AG04450 (cell line): Measurements from ENCODE around the gene PLEKHA6. TPM values are rescaled to one million over a fixed set of nuclear protein-coding genes. Genes with fewer than 3 reads are reported as not detected.

ENCODE experiments used
- CTCF ChIA-PET: fragments of 300-600, 350-600 bp; formaldehyde crosslinking; extraction: SDS; loops from one replicate; lab custom pipeline; 2022; ENCODE audit warnings: antibody characterized with exemption, inconsistent platforms; lab: Charles Lee
- POLR2A ChIA-PET: fragments of 350-600 bp; formaldehyde crosslinking; extraction: SDS; loops from one replicate; lab custom pipeline; 2021; ENCODE audit warnings: antibody characterized with exemption, inconsistent platforms; lab: Yijun Ruan, JAX
- DNase-seq: peaks from one replicate; pipeline ENCODE4 v3.0.0-alpha.2; 2011; ENCODE audit warnings: low read depth, low spot score
- H3K27ac ChIP-seq: one replicate; pipeline ENCODE4 v1.5.1; 2012; ENCODE audit warnings: low read depth, low read length, control low read depth
- H3K27me3 ChIP-seq: one replicate; pipeline ENCODE4 v1.6.0; 2012; ENCODE audit warnings: low read length; ENCODE audit not compliant: control insufficient read depth, insufficient read depth
- H3K4me3 ChIP-seq: 2 replicates; pipeline ENCODE4 v1.5.1; 2011; ENCODE audit warnings: mild to moderate bottlenecking, low read depth, low read length, control low read depth
- H3K9me3 ChIP-seq: 2 replicates; pipeline ENCODE4 v1.5.1; 2012; ENCODE audit warnings: low read length; ENCODE audit not compliant: control insufficient read depth, insufficient read depth
- CTCF ChIP-seq: IDR thresholded peaks from 2 replicates; pipeline ENCODE4 v1.5.1; 2011; ENCODE audit warnings: low read depth, low read length, control low read depth, inconsistent platforms
- polyA plus RNA-seq: library from polyadenylated mRNA; depleted of rRNA; stranded (reverse); fragments of >200 nt; gene quantifications from 2 replicates; pipeline ENCODE4 v1.2.3, GENCODE V29; 2011

Gene PLEKHA6
- polyA plus RNA-seq, 1 experiment = 6.8 TPM

DNA sequence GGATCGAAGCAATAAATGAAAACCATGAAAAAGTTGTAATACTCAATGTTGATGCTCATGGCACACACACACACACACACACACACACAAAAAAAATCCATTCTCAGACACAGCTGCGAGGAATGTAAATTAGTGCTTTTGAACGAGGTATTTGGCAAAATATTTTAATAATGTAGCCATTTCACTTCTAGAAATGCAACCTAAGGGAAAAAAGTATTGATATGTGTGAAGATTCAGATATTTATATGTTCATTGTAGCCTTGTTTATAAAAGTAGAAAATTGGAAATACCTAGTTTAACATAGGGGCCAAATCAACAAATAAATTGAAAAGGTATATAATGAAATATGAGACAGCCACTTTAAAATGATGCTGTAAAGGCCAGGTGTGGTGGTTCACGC, 3.8 kb downstream of the PLEKHA6 start:
- CTCF ChIA-PET = interaction anchor here (0.9 to 2.0 kb wide), 2 partner anchors 8 to 28 kb away, joined by 3 to 10 read pairs; no protein-coding TSS in a partner anchor
- no peaks in the 10 kb centered on the region for H3K27me3 ChIP-seq
- no peaks in the 10 kb centered on the region for H3K9me3 ChIP-seq
- POLR2A ChIA-PET = no interaction called here
- no peak for DNase-seq
- no peak overlapping the region for H3K27ac ChIP-seq
- no peak overlapping the region for H3K4me3 ChIP-seq
- TF ChIP-seq CTCF = no peak

- CTCF ChIA-PET = interaction anchor here (1.4 to 2.0 kb wide), 6 partner anchors 9 to 226 kb away, joined by 3 to 10 read pairs (median 6); partner anchors contain the start of gene GOLT1A
- POLR2A ChIA-PET = interaction anchor here (1.0 kb wide), 1 partner anchor 58 kb away, joined by 3 read pairs; no protein-coding TSS in a partner anchor
- no peak for TF ChIP-seq CTCF
Observed at GRCh38 chr1:204354579-204354978, 5.2 kb downstream of the PLEKHA6 start.

DNA sequence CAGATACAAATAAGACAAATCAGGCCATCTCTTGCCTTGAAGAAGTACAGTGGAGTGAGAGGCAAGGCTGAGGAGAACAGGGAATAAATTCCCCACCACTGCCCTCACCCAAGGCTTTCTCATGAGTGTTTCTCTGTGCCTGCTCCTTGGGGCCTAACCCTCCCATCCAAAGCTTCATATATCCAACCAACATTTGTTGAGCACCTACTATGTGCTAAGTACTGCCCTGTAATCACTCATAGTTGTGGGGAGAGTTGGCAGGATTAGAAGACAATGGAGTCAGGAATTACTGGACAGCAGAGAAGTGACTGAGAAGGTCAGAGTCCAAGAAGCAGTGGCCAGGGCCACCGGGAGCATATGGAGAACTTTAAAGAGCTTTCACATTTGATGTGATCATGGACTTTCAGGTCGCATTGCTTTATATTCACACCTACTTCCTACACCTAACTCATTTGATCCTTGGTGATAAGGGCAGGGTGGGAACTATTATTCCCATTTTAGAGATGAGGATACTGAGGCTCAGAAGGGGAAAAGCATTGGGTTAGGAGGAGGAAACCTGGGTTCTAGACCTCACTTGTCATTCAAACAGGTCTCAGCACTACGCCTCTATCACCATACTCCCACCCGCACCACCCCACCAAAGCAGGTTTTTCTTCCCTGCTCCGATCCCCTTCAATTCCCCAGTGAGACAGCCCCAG, 6.4 kb downstream of the PLEKHA6 start:
- CTCF ChIA-PET = interaction anchor here (1.2 to 2.0 kb wide), 5 partner anchors 95 to 225 kb away, joined by 3 to 8 read pairs (median 5); partner anchors contain the start of gene GOLT1A
- H3K9me3 ChIP-seq = no peaks in the 10 kb centered on the region
- POLR2A ChIA-PET = interaction anchor here (1.0 kb wide), 1 partner anchor 57 kb away, joined by 3 read pairs; no protein-coding TSS in a partner anchor
- H3K4me3 ChIP-seq = no peak overlapping the region
- DNase-seq = no peak
- H3K27ac ChIP-seq = no peak overlapping the region
- no peaks in the 10 kb centered on the region for H3K27me3 ChIP-seq
- TF ChIP-seq CTCF = no peak

More at GRCh38 chr1:204354579-204354978, 5.2 kb downstream of the PLEKHA6 start:
- Histone ChIP-seq H3K4me3 (no peak overlapping the region), H3K9me3 (no peaks in the 10 kb centered on the region), H3K27ac (no peak overlapping the region), H3K27me3 (no peaks in the 10 kb centered on the region)
- DNase-seq = no peak

DNA sequence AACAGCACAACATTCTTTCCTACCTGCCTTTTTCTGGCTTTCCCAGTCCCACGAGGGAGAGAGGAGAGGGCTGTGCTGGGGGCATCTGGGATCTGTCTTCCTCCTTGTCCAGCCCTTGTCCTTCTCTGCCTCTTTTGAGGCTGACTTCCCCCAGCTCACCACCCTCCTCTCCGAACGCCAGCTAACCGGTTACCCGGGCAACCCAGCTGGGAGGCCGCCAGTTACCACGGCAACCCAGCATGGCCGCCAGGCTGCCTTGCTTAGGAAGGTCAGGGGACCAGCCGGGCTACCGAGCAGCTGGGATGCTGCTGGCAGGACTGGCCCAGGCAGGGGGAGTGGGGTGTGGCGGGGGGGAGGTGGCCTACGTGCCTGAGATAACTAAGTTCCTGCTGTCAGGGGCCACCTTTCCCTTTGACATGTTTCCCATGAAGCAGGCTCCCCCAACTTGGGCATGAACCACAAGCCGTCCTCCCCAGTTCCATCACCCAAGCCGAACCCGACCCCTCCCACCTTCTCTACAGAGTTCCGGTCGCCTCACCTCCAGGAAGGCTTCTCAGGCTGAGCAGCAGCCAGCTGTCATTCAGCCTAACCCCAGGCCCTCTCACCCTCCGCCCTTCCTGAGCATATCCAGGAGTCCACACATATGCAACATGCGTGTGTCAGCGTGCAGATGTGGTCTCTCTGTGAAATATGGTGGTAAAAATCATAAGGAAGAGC, 8.7 kb downstream of the PLEKHA6 start:
- no peak overlapping the region for H3K27ac ChIP-seq
- TF ChIP-seq CTCF = no peak
- ChIA-PET CTCF (interaction anchor here (0.9 to 2.0 kb wide), 11 partner anchors 9 to 145 kb away, joined by 3 to 12 read pairs (median 5); partner anchors contain the start of genes GOLT1A and PLEKHA6), POLR2A (interaction anchor here (0.6 to 1.6 kb wide), 6 partner anchors 9 to 74 kb away, joined by 3 to 5 read pairs (median 3); partner anchors contain the start of gene PLEKHA6)
- H3K4me3 ChIP-seq = peak overlapping the region; percentile 59
- no peaks in the 10 kb centered on the region for H3K9me3 ChIP-seq
- no peaks in the 10 kb centered on the region for H3K27me3 ChIP-seq
- DNase-seq = peak; percentile 59
